PFSK-1 (cell line): ENCODE data around the gene NGFR.

Experiments
- POLR2AphosphoS5 ChIP-seq: IDR thresholded peaks from 2 replicates; pipeline ENCODE4 v1.6.1; 2012; ENCODE audit warnings: low read depth, mild to moderate bottlenecking, control low read depth, low read length, moderate library complexity
- TAF1 ChIP-seq: IDR thresholded peaks from 2 replicates; pipeline ENCODE4 v1.6.1; 2012; ENCODE audit warnings: low read length, control low read depth, borderline replicate concordance; ENCODE audit not compliant: insufficient read depth
- TF ChIP-seq, protein P1 (sequence below), 2 experiments: IDR thresholded peaks; 2 replicates each; pipeline versions ENCODE4 v1.6.1 to v1.8.0; 2011 to 2012; ENCODE audit warnings: low read depth in 2 of 2, low read length in 2 of 2, control low read depth in 1 of 2, inconsistent platforms in 1 of 2, mild to moderate bottlenecking in 1 of 2, moderate library complexity in 1 of 2; ENCODE audit not compliant: insufficient read depth in 1 of 2

DNA sequence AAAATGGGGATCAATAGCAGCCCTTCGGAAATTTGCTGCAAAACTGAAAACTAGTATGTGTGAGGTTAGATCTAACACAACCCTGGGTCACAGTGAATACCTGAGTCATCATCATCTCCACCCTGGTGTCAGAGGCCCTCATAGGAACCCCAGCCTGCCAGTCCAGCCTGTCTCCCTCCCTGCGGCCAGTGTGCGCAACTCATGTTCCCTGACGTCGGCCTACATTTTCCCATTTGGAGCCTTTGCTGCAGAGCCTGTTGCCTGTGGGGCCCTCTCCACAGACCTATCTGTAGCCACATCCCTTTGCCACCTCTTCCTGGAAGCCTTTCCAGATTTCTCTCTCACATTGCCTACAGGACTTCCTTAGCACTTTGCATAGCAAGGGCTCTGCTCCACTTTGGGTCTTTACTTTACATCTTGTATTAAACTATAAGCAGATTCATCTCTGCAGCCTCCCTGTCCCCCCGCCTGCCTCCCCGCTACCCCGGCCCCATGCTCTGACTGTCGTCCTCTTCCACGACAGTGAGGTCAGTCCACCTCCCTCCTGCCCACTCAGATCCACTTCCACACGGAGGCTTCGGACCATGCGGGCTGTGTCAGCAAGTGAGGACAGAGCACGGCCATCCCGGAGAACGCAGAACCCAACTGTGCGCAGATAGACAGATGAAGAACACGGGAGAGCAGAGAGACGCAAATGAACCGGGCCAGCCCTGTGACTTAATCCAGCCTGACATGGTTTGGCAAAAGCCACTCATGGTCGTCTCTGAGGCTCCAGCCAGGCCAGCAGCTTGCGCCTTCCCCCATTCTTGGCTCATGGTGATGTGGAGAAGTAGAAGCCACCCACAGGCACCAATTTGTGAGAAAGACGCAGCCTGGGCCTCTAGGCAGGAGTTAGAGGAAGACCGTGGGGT is 31.0 kb downstream of the NGFR start:
- TF ChIP-seq POLR2AphosphoS5 (no peak), TAF1 (no peak)
- TF ChIP-seq, protein P1, sequence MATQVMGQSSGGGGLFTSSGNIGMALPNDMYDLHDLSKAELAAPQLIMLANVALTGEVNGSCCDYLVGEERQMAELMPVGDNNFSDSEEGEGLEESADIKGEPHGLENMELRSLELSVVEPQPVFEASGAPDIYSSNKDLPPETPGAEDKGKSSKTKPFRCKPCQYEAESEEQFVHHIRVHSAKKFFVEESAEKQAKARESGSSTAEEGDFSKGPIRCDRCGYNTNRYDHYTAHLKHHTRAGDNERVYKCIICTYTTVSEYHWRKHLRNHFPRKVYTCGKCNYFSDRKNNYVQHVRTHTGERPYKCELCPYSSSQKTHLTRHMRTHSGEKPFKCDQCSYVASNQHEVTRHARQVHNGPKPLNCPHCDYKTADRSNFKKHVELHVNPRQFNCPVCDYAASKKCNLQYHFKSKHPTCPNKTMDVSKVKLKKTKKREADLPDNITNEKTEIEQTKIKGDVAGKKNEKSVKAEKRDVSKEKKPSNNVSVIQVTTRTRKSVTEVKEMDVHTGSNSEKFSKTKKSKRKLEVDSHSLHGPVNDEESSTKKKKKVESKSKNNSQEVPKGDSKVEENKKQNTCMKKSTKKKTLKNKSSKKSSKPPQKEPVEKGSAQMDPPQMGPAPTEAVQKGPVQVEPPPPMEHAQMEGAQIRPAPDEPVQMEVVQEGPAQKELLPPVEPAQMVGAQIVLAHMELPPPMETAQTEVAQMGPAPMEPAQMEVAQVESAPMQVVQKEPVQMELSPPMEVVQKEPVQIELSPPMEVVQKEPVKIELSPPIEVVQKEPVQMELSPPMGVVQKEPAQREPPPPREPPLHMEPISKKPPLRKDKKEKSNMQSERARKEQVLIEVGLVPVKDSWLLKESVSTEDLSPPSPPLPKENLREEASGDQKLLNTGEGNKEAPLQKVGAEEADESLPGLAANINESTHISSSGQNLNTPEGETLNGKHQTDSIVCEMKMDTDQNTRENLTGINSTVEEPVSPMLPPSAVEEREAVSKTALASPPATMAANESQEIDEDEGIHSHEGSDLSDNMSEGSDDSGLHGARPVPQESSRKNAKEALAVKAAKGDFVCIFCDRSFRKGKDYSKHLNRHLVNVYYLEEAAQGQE (IDR thresholded peaks at IDR 0.05; ENCODE audit: insufficient read depth in 1 of 2, low read depth in 2 of 2, low read length in 2 of 2), result no peak
